Muscle of arm (tissue), 12 donors: ENCODE measurements around the gene MAPK9. TPM values are rescaled to one million over a fixed set of nuclear protein-coding genes. Genes with fewer than 3 reads are reported as not detected.

ENCODE experiments used
- DNase-seq: peaks from one replicate; pipeline ENCODE4 v3.0.0-alpha.2; 2013
- polyA plus RNA-seq, 12 donors: library from polyadenylated mRNA; unstranded; fragments of 120-200 nt; gene quantifications; one replicate each; pipeline ENCODE4 v1.2.1, GENCODE V29; 2013; ENCODE audit not compliant: insufficient read length in 12 of 12

Gene MAPK9
- polyA plus RNA-seq, 12 donors, result 24.2 to 35.7 (median 32.2) TPM; not detected in 1

DNA sequence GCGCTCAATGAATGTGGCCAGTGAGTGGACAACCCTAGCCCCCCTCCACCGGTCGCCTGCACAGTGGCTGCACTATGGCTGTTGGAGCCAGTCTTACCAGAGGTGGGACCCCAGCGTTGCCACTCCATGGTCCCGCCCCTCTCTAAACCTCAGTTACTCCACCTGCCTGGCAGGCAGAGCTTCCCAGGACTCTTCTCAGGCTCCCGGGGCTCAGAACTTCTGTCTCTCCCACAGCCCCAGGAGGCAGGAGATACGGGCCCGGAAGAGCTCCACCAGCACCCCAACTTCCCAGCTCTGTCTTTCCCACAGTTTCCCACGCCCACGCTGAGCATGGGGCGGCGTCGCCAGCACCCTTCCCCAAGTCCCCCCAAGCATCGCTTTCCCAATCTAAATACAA, 83.8 kb downstream of the MAPK9 start:
- DNase-seq, result no peak

DNA sequence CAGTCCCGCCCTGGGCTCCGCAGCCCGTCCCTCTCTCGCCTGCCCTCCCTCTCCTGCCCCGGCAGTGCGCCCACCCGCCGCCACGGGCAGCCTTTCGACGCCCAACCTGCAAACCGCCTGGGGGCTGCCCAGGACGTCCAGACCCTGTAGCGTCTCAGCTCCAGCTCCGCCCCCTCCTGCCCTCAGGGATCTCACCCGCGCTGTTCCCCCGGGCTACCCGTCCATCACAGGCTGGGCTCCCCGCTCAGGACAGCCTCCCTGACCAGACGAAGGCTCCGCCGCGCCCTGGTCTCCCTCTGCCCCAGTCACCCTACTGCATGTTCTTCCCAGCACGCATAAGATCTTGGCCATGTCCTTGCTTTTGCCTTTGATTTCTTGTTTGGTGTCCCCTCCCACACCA, 84.3 kb downstream of the MAPK9 start:
- no peak for DNase-seq

DNA sequence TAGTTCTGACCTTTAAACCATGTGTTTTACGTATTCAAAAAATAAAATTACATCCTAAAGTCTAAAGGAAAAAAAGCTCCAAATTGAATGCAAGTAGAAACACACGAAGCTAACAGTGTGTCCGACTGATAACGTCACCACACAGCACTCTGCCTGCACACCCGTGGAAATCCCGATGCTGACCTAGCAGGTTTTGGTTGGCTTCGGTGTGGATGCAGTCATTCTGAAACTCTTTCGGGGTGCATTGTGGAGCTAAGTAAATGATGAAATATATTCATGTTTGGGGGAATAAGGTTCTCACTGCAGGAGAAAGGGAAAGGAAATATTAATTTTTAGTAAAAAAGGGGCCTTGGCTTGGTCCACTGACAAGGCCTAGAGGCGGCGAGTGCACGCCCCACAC, 84.9 kb downstream of the MAPK9 start:
- no peak for DNase-seq

DNA sequence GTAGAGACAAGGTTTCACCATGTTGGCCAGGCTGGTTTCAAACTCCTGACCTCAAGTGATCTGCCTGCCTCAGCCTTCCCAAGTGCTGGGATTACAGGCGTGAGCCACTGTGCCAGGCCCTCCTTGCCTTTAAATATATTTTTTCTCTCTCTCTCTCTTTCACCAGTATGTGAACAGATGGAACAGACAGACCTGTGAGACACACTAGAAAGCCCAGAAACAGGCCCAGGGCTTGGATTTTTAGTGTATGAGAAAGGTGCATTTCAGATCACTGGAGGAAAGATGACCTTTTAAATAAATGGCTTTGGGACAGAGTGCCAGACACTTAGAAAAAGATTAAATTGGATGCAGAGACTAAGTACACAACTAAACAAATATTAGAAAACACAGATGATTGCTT, 86.0 kb downstream of the MAPK9 start:
- no peak for DNase-seq

DNA sequence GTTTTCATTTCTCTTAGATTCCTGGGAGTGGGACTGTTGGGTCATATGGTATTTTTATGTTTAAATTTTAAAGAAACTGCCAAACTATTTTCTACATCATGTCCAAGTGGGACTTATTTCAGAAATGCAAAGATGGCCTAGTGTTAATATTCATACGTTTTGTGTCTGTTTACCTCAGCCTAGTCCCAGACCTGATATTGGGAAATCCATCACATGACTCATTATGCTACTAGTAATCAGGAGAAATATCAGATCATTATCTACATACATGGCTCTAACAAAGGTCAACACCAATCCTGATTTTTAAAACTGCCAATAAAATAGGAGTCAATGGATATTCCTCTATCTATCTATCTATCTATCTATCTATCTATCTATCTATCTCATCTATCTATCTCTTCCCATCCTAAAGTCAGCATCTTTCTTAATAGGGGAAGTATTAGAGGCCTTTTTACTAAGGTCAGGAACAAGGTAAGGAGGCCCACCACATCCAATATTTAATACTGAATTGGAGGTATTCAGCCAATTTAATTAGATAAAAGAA, 87.5 kb downstream of the MAPK9 start:
- DNase-seq, result no peak

DNA sequence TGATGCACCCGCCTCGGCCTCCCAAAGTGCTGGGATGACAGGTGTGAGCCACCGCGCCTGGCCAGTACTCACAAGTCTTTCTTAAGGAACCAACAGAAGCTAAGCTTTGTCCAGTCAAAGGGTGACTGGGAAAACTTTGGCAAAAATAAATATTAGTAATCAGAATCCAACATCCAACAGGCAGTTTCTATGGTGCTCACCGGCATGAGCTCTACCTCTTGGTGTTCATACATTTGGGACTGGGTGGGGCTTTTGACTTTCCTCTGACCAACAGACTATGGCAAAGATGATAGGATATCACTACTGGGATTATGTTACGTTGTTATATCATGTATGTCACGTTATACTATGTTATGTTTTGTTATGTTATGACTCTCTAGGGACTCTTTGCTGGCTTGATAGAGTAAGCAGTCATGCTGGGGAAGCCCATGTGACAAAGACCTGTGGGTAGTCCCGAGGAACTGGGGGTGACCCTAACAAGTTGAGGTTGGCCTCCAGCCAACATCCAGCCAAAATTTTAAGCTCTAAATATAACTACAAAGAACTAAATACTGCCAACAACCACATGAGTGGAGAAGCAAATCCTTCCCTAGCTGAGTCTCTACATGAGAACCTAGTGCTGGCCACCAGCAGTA, 88.8 kb downstream of the MAPK9 start:
- no peak for DNase-seq

DNA sequence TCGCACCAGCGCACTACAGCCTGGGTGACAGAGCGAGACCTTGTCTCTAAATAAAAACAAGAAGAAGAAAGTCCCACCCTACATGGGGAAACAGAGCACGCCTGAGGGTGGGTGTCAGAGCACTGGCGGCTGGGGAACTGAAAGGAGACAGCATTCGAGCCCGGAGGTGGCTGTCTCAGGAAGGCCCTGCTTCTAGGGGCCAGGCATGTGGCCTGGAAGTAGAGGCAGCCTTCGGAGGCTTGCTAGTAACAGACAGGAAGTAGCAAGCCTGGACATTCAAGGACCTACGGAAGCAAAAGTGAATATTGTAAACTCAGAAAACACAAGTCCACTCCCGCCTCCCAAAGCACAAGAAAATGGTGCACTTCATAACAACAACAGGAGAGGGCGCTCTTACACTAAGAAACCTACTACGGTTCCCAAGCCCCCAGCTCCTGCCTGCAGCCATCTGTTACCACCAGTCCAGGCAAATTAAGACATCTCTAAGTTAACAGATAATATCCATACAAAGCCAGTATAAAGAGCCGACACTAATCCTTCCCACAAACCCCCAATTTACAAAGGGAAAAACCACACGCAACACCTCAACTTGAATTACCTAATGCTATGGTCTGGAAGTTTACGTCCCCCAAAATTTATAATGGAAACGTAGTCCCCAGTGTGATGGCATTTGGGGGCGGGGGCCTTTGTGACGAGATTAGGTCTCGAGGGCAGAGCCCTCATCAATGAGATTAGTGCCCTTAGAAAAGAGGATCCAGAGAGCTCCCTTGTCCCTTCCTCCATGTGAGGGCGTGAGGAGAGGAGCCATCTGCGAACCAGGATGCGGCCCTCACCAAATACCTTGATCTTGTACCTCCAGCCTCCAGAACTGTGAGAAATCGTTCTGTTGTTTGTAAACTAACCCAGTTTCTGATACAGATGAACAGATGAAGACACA, 90.6 kb downstream of the MAPK9 start:
- no peak for DNase-seq

DNA sequence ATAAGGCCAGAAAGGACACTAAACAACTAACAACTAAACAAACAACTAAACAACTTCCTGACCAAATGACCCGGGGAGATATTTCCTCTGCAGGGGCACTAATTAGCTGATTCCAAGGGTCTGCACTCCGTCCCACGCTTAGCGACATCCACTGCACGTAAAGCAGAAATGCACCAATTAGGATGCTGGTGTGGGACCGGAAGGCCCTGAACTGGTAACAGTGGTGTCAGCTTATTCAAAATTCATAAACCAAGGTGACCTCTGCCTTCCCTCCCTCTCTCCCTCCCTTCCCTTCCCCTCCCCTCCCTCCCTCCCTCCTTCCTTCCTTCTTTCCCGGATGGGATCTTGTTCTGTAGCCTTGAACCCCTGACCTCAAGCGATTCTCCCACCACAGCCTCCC, 92.5 kb downstream of the MAPK9 start:
- DNase-seq, result no peak

DNA sequence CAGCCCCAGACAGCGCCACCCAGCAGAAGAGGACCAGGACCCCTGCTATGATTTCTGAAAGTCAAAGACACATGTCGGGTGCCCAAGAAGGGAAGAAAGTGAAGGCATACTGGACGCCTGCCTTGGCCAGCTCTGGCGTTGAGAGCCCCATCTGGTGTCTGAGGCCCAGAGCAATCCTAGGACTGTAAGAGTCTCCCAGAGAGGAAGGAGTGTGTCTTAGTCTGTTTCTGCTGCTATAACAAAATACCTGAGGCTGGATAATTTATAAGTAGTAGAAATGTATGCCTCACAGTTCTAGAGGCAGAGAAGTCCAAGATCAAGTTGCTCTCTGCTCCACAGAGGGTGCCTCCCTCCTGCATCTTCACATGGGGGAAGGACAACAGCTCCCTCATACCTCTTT, 93.7 kb downstream of the MAPK9 start:
- DNase-seq, result no peak

DNA sequence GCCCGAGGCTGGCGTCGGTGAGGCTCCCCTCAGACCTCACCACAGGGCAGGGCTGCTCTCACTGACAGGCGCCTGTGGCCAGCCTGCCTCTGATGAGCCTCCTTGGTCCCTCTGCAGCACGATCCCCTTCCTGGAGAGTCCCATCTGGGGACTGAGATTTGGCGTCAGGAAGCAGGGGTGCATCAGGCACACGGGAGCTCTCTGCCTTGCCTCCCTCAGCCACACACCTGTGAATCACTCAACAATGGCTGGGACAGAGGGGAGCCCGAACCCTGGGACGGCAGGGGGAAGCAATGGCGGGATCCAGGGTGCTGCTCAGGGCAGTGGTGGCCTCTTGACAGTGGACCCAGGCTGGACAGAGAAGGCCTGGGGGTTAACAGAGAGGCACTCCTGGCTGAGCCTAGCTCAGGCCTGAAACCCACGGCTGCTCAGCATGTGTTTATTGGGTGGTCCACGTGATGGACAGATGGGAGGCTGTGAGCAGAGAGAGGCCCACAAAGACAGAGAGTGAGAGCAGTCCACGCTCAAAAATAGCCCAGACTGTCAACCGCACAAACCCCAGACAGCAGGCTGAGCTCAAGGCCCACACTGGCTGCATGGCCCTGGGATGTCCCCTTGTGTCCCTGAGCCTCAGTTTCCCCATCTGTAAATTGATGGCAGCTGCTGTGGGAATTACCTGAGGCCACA, 94.7 kb downstream of the MAPK9 start:
- DNase-seq, result no peak

DNA sequence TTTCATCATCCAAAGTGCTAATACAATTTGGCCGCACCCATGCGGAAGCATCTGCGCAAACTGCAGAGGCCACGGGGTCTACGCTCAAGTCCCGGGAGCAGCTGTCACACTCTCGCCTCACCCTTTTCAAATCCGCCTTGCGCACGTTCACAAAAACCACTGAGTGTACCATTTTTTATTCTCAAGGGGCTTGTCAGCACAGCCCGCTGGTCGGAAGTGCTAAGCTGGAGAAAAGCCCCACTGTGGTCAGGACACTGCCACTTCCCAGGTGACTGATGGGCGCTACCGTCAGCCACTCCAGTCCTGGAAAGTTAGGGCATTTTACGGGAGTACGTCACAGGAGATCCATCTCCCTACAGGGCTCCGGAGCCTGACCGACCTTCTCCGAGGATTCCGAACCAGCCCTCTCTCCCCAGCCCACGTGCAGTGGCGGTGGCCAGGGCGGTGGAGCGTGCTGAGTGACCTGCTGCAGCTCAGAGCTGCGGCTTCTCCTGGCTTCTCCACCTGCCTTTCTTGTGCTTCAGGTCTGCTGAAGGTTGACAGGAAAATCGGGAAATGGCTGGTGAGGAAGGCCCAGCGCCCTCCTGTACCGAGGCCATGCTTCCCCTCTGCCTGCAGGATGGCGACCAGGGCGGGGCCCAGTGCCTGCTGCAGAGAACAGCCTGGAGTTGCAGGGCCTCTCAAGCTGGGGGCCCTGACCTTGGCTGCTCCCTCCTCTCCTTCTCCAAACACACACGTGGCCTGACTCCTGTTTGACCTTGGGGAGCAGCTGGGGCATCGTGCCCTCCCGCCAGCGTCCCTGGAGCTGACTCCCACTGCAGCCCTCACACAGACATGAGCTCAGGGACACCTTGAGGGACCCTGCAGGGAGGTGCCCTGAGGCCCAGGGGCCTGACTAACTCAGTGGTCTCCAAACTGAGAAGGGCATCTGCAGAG, 97.2 kb downstream of the MAPK9 start:
- DNase-seq, result no peak

DNA sequence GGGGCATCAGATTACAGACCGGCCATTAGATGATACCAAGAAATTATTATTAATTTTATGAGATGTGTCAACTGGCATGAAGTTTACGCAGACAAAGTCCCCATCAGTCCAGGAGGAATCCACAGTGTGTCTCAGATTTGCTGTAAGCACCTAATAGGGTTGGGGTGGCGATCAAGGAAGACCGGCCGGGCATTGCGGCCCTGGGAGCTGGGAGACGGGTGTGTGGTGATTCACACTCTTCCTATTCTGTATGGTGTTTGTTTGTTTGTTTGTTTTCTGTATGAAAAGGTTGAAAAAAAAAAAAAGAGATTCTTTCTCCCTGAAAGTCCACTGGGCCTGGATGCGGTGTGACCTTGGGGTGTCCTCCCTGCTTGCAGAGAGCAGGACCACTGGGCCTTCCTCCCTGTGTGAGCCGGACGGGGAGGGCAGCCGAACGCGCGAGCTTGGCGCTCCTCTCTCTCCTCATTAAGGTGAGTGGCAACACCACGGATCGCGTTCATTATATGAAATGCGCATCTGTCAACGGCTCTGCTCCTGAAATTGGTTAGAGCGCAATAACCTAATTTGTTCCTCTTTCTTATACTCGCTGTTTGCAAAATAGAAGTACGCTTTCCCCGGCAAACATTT, 98.0 kb downstream of the MAPK9 start:
- no peak for DNase-seq

DNA sequence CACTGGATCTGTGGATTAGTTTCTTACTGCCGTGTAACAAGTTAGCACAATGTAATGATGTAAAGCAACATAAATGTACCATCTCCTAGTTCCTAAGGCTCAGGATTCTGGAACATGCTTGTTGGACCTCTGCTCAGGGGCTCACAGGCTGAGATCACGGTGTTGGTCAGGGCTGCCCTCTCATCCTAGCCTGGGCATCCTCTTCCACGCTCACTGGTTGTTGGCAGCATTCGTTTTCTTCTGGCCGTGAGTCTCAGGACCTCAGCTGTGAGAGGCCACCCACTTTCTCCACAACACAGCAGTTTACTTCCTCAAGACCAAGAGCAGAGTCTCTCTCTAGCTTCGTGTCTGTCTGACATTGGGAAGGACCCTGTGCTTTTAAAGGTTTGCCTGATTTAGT, 100.2 kb downstream of the MAPK9 start:
- DNase-seq, result no peak

DNA sequence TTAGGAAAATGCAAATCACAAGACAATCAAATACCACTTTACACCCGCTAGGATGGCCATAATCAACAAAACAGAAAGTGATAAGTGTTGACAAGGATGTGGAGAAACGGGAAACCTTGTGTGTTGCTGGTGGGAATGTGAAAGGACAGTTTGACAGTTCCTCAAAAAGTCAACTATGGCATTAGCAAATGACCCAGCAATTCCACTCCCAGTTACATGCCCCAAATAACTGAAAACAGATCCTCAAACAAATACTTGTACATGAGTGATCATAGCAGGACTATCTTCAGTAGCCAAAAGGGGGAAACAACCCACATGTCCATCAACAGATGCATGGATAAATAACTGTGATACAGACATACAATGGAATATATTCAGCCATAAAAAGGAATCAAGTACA, 104.1 kb downstream of the MAPK9 start:
- no peak for DNase-seq

Other genes with a start within 250 kb of the MAPK9 start
- 10 to 100 TPM in 11 of 12 donors, not detected in 1; 26.0 to 63.6 (median 44.7) TPM for gene RNF130, start 220.3 kb downstream of the MAPK9 start, polyA plus RNA-seq
- 1 to 10 TPM in 10 of 12 donors, not detected in 2; 1.9 to 4.5 (median 3.1) TPM for gene RASGEF1C, start 82.9 kb downstream of the MAPK9 start, polyA plus RNA-seq
- gene GFPT2, start 61.3 kb upstream of the MAPK9 start, polyA plus RNA-seq, result 10 to 100 TPM in 5 of 12 donors, 1 to 10 TPM in 6, not detected in 1; 7.3 to 12.5 (median 9.8) TPM
- 10 to 100 TPM in 11 of 12 donors, not detected in 1; 22.1 to 37.2 (median 29.2) TPM for gene CNOT6, start 202.3 kb upstream of the MAPK9 start, polyA plus RNA-seq